ENCODE measurements around the gene GPC3. TPM values are rescaled to one million over a fixed set of nuclear protein-coding genes. Genes with fewer than 3 reads are reported as not detected.

GPC3 gene
- total RNA-seq, 1 donor from 2014 or later = 628 TPM

DNA sequence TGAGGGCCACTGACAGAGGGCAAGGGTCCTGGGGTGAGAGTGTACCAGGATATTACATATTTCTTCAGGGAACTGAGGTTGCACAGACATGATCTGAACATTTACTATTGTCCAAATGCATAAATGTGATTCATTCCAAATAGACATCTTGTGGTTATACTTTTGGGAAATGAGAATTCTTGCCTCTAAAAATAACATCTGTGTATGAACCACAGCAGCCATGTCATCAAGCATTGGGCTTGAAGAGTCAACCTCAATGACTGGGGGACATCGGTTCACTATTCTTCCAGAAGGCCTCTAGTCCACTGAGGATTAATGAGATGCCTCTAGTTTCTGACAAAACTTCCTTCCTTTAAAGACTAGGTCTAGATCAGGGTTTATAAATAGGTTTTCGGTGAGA is 377.0 kb downstream of the GPC3 start:
- Mint-ChIP-seq H3K27me3 (no peaks in the 10 kb centered on the region), H3K4me3 (no peak overlapping the region), H3K36me3 (peaks cover 7% of the 10 kb centered on the region), H3K9me3 (no peaks in the 10 kb centered on the region), H3K4me1 (ENCODE audit: unreplicated experiment) (peaks cover 15% of the 10 kb centered on the region), H3K27ac (no peak overlapping the region)
- no peak for DNase-seq (ENCODE audit: extremely low spot score, unreplicated experiment)
- TF ChIP-seq, protein P1, sequence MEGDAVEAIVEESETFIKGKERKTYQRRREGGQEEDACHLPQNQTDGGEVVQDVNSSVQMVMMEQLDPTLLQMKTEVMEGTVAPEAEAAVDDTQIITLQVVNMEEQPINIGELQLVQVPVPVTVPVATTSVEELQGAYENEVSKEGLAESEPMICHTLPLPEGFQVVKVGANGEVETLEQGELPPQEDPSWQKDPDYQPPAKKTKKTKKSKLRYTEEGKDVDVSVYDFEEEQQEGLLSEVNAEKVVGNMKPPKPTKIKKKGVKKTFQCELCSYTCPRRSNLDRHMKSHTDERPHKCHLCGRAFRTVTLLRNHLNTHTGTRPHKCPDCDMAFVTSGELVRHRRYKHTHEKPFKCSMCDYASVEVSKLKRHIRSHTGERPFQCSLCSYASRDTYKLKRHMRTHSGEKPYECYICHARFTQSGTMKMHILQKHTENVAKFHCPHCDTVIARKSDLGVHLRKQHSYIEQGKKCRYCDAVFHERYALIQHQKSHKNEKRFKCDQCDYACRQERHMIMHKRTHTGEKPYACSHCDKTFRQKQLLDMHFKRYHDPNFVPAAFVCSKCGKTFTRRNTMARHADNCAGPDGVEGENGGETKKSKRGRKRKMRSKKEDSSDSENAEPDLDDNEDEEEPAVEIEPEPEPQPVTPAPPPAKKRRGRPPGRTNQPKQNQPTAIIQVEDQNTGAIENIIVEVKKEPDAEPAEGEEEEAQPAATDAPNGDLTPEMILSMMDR (conservative IDR thresholded peaks at IDR 0.05) = no peak

- H3K9me3 Mint-ChIP-seq = no peaks in the 10 kb centered on the region
- no peak overlapping the region for H3K4me3 Mint-ChIP-seq
- no peak for DNase-seq (ENCODE audit: extremely low spot score, unreplicated experiment)
- no peak overlapping the region for H3K27ac Mint-ChIP-seq
- TF ChIP-seq, protein P1 (conservative IDR thresholded peaks at IDR 0.05) = no peak
- no peaks in the 10 kb centered on the region for H3K27me3 Mint-ChIP-seq
- peaks cover 17% of the 10 kb centered on the region for H3K4me1 Mint-ChIP-seq (ENCODE audit: unreplicated experiment)
- H3K36me3 Mint-ChIP-seq = peaks cover 7% of the 10 kb centered on the region
These were observed 377.7 kb downstream of the GPC3 start for GRCh38 chrX:133607419-133608348.

GRCh38 chrX:133606990-133607389 is 378.4 kb downstream of the GPC3 start:
- H3K4me1 Mint-ChIP-seq (ENCODE audit: unreplicated experiment) = peaks cover 17% of the 10 kb centered on the region
- no peak overlapping the region for H3K4me3 Mint-ChIP-seq
- peaks cover 9% of the 10 kb centered on the region for H3K36me3 Mint-ChIP-seq
- H3K27ac Mint-ChIP-seq = no peak overlapping the region
- H3K9me3 Mint-ChIP-seq = no peaks in the 10 kb centered on the region
- no peaks in the 10 kb centered on the region for H3K27me3 Mint-ChIP-seq
- TF ChIP-seq, protein P1 (conservative IDR thresholded peaks at IDR 0.05) = no peak
- no peak for DNase-seq (ENCODE audit: extremely low spot score, unreplicated experiment)

- TF ChIP-seq, protein P1 (conservative IDR thresholded peaks at IDR 0.05) = no peak
- no peak for DNase-seq (ENCODE audit: extremely low spot score, unreplicated experiment)
- Mint-ChIP-seq H3K4me3 (no peak overlapping the region), H3K27me3 (no peaks in the 10 kb centered on the region), H3K36me3 (peaks cover 9% of the 10 kb centered on the region), H3K9me3 (no peaks in the 10 kb centered on the region), H3K4me1 (ENCODE audit: unreplicated experiment) (peaks cover 19% of the 10 kb centered on the region), H3K27ac (no peak overlapping the region)
These were observed 380.6 kb downstream of the GPC3 start for GRCh38 chrX:133604801-133605200.

DNA sequence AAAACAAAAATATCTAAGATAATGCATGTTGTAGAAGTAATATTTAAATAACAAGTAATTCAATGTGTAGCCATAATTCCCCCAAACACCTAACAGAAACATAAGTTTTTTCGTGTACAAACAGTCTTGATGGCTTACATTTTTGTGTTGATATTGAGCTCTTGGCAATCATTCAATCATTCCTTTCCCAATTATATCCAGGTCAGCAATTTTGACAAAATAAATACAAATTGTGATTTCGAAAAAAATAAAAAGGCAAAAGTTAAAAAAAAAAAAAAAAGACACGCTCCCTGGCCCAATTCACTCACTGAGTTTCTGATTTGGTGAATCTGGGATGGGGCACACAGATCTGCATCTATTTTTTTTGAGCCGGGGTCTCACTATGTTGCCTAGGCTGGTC is 382.5 kb downstream of the GPC3 start:
- no peak overlapping the region for H3K4me3 Mint-ChIP-seq
- peaks cover 25% of the 10 kb centered on the region for H3K4me1 Mint-ChIP-seq (ENCODE audit: unreplicated experiment)
- no peak overlapping the region for H3K27ac Mint-ChIP-seq
- DNase-seq (ENCODE audit: extremely low spot score, unreplicated experiment) = no peak
- peaks cover 6% of the 10 kb centered on the region for H3K36me3 Mint-ChIP-seq
- H3K27me3 Mint-ChIP-seq = no peaks in the 10 kb centered on the region
- no peaks in the 10 kb centered on the region for H3K9me3 Mint-ChIP-seq
- TF ChIP-seq, protein P1 (conservative IDR thresholded peaks at IDR 0.05) = no peak

Data from type B pancreatic cell (in vitro differentiated cells).